SK-N-SH (cell line): Measurements from ENCODE around the gene CYTH4. TPM values are rescaled to one million over a fixed set of nuclear protein-coding genes. Genes with fewer than 3 reads are reported as not detected.

Experiments used
- CTCF ChIA-PET: fragments of 300-600, 350-600 bp; formaldehyde crosslinking; extraction: SDS; loops from one replicate; lab custom pipeline; 2021; lab: Yijun Ruan, JAX
- POLR2A ChIA-PET: fragments of 350-600 bp; sonication (Branson Sonifier 250); formaldehyde crosslinking; extraction: SDS; loops from one replicate; lab custom pipeline; 2020; ENCODE audit warnings: antibody characterized with exemption, inconsistent platforms; lab: Yijun Ruan, JAX
- DNase-seq: peaks from one replicate; pipeline ENCODE4 v3.0.0; 2012
- H2AFZ ChIP-seq: fragments of 200-600 bp; sonication (generic); 2 replicates; pipeline ENCODE4 v1.8.1; 2016; ENCODE audit warnings: antibody characterized with exemption, mild to moderate bottlenecking, low read depth
- H3F3A ChIP-seq: fragments of 200-600 bp; sonication (generic); replicated peaks from 2 replicates; pipeline ENCODE3; 2016; ENCODE audit warnings: antibody characterized with exemption, mild to moderate bottlenecking; ENCODE audit not compliant: insufficient read depth
- H3K27ac ChIP-seq, 2 experiments: fragments of 200-500 bp in 1 of 2; fragments of 200-600 bp in 1 of 2; sonication (Bioruptor generic) in 1 of 2; sonication (generic), shearing (Covaris generic) in 1 of 2; 2 replicates each; pipeline versions ENCODE4 v1.5.1 to v1.6.1; 2014 to 2016; ENCODE audit warnings: low read depth in 2 of 2, inconsistent platforms in 1 of 2, low read length in 1 of 2, mild to moderate bottlenecking in 1 of 2, mixed read lengths in 1 of 2
- H3K27me3 ChIP-seq: fragments of 200-600 bp; sonication (generic), shearing (Covaris generic); 2 replicates; pipeline ENCODE4 v1.6.1; 2016; ENCODE audit warnings: mixed run types; ENCODE audit not compliant: insufficient read depth
- H3K36me3 ChIP-seq, 2 experiments: fragments of 200-500 bp in 1 of 2; fragments of 200-600 bp in 1 of 2; sonication (Bioruptor generic) in 1 of 2; sonication (generic) in 1 of 2; replicated peaks in 1 of 2; 2 replicates each; pipeline versions ENCODE3 to v1.5.1; 2014 to 2016; ENCODE audit warnings: low read length in 1 of 2, mild to moderate bottlenecking in 1 of 2; ENCODE audit not compliant: insufficient read depth in 2 of 2, control insufficient read depth in 1 of 2
- H3K4me1 ChIP-seq, 2 experiments: fragments of 200-500 bp in 1 of 2; fragments of 200-600 bp in 1 of 2; sonication (Bioruptor generic) in 1 of 2; sonication (generic), shearing (Covaris generic) in 1 of 2; 2 replicates each; pipeline versions ENCODE4 v1.5.1 to v1.6.1; 2014 to 2016; ENCODE audit warnings: low read depth in 1 of 2, low read length in 1 of 2, mixed run types in 1 of 2; ENCODE audit not compliant: insufficient read depth in 2 of 2, control insufficient read depth in 1 of 2
- H3K4me2 ChIP-seq: fragments of 200-600 bp; sonication (generic), shearing (Covaris generic); 2 replicates; pipeline ENCODE4 v1.6.1; 2017; ENCODE audit warnings: mixed run types
- H3K4me3 ChIP-seq, 2 experiments: fragments of 200-500 bp in 1 of 2; fragments of 200-600 bp in 1 of 2; sonication (Bioruptor generic) in 1 of 2; sonication (generic), shearing (Covaris generic) in 1 of 2; 2 replicates each; pipeline versions ENCODE4 v1.5.1 to v1.8.1; 2014 to 2016; ENCODE audit warnings: low read depth in 2 of 2, inconsistent platforms in 1 of 2, low read length in 1 of 2, mild to moderate bottlenecking in 1 of 2, mixed read lengths in 1 of 2, moderate library complexity in 1 of 2
- H3K79me2 ChIP-seq: fragments of 200-600 bp; sonication (generic); 2 replicates; pipeline ENCODE4 v1.8.1; 2017; ENCODE audit warnings: mild to moderate bottlenecking; ENCODE audit not compliant: insufficient read depth
- H3K9ac ChIP-seq: fragments of 200-600 bp; sonication (generic); 2 replicates; pipeline ENCODE4 v1.6.1; 2017; ENCODE audit warnings: mixed run types
- H3K9me2 ChIP-seq: fragments of 200-600 bp; sonication (generic); 2 replicates; pipeline ENCODE4 v1.6.1; 2017; ENCODE audit warnings: mixed run types
- H3K9me3 ChIP-seq: fragments of 200-600 bp; sonication (generic); 2 replicates; pipeline ENCODE4 v1.6.1; 2017; ENCODE audit warnings: mixed run types, mild to moderate bottlenecking, moderate library complexity
- H4K20me1 ChIP-seq: fragments of 200-600 bp; sonication (generic); 2 replicates; pipeline ENCODE4 v1.6.1; 2017; ENCODE audit warnings: mild to moderate bottlenecking, mixed run types; ENCODE audit not compliant: insufficient read depth
- CHD2 ChIP-seq: fragments of 150-350 bp; IDR thresholded peaks from 2 replicates; pipeline ENCODE4 v1.6.1; 2018; ENCODE audit warnings: low read length; ENCODE audit not compliant: partially characterized antibody
- ELF1 ChIP-seq: IDR thresholded peaks from 2 replicates; pipeline ENCODE4 v1.4.0; 2012
- EZH2phosphoT487 ChIP-seq: fragments of 200-600 bp; sonication (generic); IDR thresholded peaks from 2 replicates; pipeline ENCODE4 v1.6.1; 2017; ENCODE audit warnings: low read depth, mixed run types, mild to moderate bottlenecking, antibody characterized with exemption, moderate library complexity, borderline replicate concordance
- FOXJ3 ChIP-seq: sonication (generic); formaldehyde crosslinking; IDR thresholded peaks from 2 replicates; pipeline ENCODE4 v1.5.1; 2020; ENCODE audit warnings: mild to moderate bottlenecking, missing genetic modification reagents
- FOXM1 ChIP-seq: IDR thresholded peaks from 2 replicates; pipeline ENCODE4 v1.4.0; 2012; ENCODE audit warnings: low read depth, mild to moderate bottlenecking
- JUND ChIP-seq: IDR thresholded peaks from 2 replicates; pipeline ENCODE4 v1.4.0; 2012
- MEF2A ChIP-seq: IDR thresholded peaks from 2 replicates; pipeline ENCODE4 v1.4.0; 2012; ENCODE audit warnings: low read depth, borderline replicate concordance
- MXI1 ChIP-seq: IDR thresholded peaks from 2 replicates; pipeline ENCODE4 v1.6.1; 2012; ENCODE audit warnings: mild to moderate bottlenecking, low read depth, low read length, improper control_type of control experiment
- NFIC ChIP-seq: IDR thresholded peaks from 2 replicates; pipeline ENCODE4 v1.4.0; 2012; ENCODE audit warnings: borderline replicate concordance
- POLR2AphosphoS5 ChIP-seq: IDR thresholded peaks from 2 replicates; pipeline ENCODE4 v1.6.1; 2012; ENCODE audit warnings: low read depth, low read length
- RAD21 ChIP-seq: IDR thresholded peaks from 2 replicates; pipeline ENCODE4 v1.6.1; 2012; ENCODE audit warnings: mild to moderate bottlenecking, low read length
- RFX5 ChIP-seq: IDR thresholded peaks from 2 replicates; pipeline ENCODE4 v1.6.1; 2012; ENCODE audit warnings: mild to moderate bottlenecking, improper control_type of control experiment, low read length
- RXRA ChIP-seq: IDR thresholded peaks from 2 replicates; pipeline ENCODE4 v1.4.0; 2012; ENCODE audit warnings: low read depth, mild to moderate bottlenecking, borderline replicate concordance
- SIN3A ChIP-seq: IDR thresholded peaks from 2 replicates; pipeline ENCODE4 v1.6.1; 2012; ENCODE audit warnings: low read depth, mild to moderate bottlenecking, low read length, moderate library complexity, borderline replicate concordance
- TAF1 ChIP-seq: IDR thresholded peaks from 2 replicates; pipeline ENCODE4 v1.6.1; 2012; ENCODE audit warnings: low read depth, mild to moderate bottlenecking, low read length, moderate library complexity, borderline replicate concordance
- TCF12 ChIP-seq: IDR thresholded peaks from 2 replicates; pipeline ENCODE4 v1.4.0; 2012
- WGBS: methylation state at CpG from one replicate; pipeline ENCODE4 v1.1.6; 2017; ENCODE audit warnings: low lambda C conversion rate; 5-methylcytosine and 5-hydroxymethylcytosine counted together
- polyA plus RNA-seq, 3 experiments: library from polyadenylated mRNA; depleted of rRNA; stranded (reverse); fragments of >200 nt; gene quantifications; 2 replicates each; pipeline ENCODE4 v1.2.3, GENCODE V29; 2012
- TF ChIP-seq, protein P1 (sequence below): fragments of 200-600 bp; sonication (generic); IDR thresholded peaks from 2 replicates; pipeline ENCODE4 v1.6.1; 2017; ENCODE audit warnings: antibody characterized with exemption, mild to moderate bottlenecking, moderate library complexity
- TF ChIP-seq, protein P2 (sequence below): fragments of 150-350 bp; IDR thresholded peaks from 2 replicates; pipeline ENCODE4 v1.6.1; 2017; ENCODE audit warnings: antibody characterized with exemption, low read length, low read depth, borderline replicate concordance

CYTH4 gene
- polyA plus RNA-seq, 1 of the 3 experiments (the other 2 are of a cell fraction): 0.07 TPM

- Histone ChIP-seq H3K4me2 (no peak overlapping the region), H3K27ac (no peak overlapping the region), H3F3A (peaks cover 7% of the 10 kb centered on the region), H3K27me3 (no peaks in the 10 kb centered on the region), H3K9me3 (no peaks in the 10 kb centered on the region), H4K20me1 (no peaks in the 10 kb centered on the region), H3K79me2 (no peaks in the 10 kb centered on the region), H2AFZ (no peak overlapping the region), H3K9ac (no peak overlapping the region), H3K9me2 (no peaks in the 10 kb centered on the region), H3K36me3 (no peaks in the 10 kb centered on the region), H3K4me1 (no peaks in the 10 kb centered on the region), H3K4me3 (no peak overlapping the region)
- WGBS: 92% methylated on average over 7 of the region's 10 CpGs
- ChIA-PET POLR2A (no interaction called here), CTCF (interaction anchor here (1.2 to 17.3 kb wide), 4 partner anchors 52 to 136 kb away, joined by 3 to 287 read pairs (median 104); partner anchors contain the start of gene ELFN2)
- TF ChIP-seq TAF1 (no peak), FOXM1 (no peak), MXI1 (no peak), TCF12 (no peak), NFIC (no peak)
- DNase-seq: no peak
These were observed 37.2 kb downstream of the CYTH4 start for GRCh38 chr22:37319469-37319868.

DNA sequence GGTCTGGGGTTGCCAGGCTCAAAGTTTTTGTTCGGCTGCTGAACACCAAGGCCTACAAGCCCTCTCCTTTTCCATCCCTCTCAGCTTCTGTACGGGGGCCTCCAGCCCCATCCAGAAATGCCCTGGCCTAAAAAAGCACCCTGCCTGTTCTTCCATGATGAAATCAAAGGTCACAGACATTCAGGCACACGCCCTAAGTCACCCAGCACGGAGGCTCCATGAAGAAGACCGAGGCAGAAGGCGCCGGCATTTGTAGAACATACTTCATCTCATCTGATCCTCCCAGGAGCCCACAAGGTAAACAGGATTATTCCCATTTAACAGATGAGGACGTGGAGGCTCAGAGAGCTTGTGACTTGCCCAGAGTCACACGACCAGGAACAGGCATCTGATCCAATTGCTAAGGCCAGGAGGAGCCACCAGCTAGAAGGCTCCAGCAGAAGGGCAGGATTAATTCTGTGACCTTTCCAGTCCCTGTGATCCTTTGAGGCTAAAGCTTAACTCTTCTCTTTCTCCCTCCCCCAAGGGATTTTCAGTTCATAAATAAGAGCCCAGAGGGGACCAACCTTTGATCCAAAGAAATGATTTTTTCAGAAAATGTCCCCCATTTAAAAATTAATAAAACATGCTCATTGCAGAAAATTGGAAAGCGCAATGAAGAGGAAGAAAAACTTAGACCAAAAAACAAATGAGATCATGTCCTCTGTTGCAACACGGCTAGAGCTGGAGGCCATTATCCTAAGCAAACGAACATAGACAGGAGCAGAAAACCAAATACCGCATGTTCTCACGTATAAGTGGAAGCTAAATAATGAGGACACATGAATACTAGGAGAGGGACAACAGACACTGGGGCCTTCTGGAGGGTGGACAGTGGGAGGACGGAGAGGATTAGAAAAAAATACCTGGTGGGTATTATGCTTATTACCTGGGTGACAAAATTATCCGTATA, 38.7 kb downstream of the CYTH4 start:
- Histone ChIP-seq H3K4me2 (no peak overlapping the region), H3K36me3 (no peaks in the 10 kb centered on the region), H3F3A (peaks cover 8% of the 10 kb centered on the region), H3K9ac (no peak overlapping the region), H2AFZ (no peak overlapping the region), H3K79me2 (no peaks in the 10 kb centered on the region), H3K9me2 (no peaks in the 10 kb centered on the region), H3K27ac (no peak overlapping the region), H4K20me1 (no peaks in the 10 kb centered on the region), H3K4me1 (no peaks in the 10 kb centered on the region), H3K27me3 (no peaks in the 10 kb centered on the region), H3K4me3 (no peak overlapping the region), H3K9me3 (no peaks in the 10 kb centered on the region)
- ChIA-PET CTCF (interaction anchor here (1.2 to 17.3 kb wide), 8 partner anchors 53 to 217 kb away, joined by 3 to 287 read pairs (median 3); partner anchors contain the start of gene ELFN2), POLR2A (no interaction called here)
- no peak for DNase-seq
- WGBS: 86% methylated on average over 15 of the region's 16 CpGs
- TF ChIP-seq TCF12: no peak

- no peak overlapping the region for H2AFZ ChIP-seq
- H3K4me2 ChIP-seq: peak overlapping the region; percentile 25; the same call in 1 of the 2 replicates
- no peaks in the 10 kb centered on the region for H3K9me3 ChIP-seq
- H3K27me3 ChIP-seq: no peaks in the 10 kb centered on the region
- 38% methylated on average over 12 of the region's 51 CpGs for WGBS
- POLR2A ChIA-PET: no interaction called here
- H3K9ac ChIP-seq: no peak overlapping the region
- H3K36me3 ChIP-seq: no peaks in the 10 kb centered on the region
- no peaks in the 10 kb centered on the region for H4K20me1 ChIP-seq
- DNase-seq: peak; percentile 72
- H3K4me3 ChIP-seq: no peak overlapping the region
- H3K4me1 ChIP-seq: peaks cover 0 to 11% of the 10 kb centered on the region in 2 experiments; a peak in 2 of 4 replicates
- H3K27ac ChIP-seq: no peak overlapping the region
- CTCF ChIA-PET: interaction anchor here (0.6 to 17.3 kb wide), 11 partner anchors 10 to 214 kb away, joined by 3 to 287 read pairs (median 4); partner anchors contain the start of gene ELFN2
- H3K9me2 ChIP-seq: no peaks in the 10 kb centered on the region
- peaks cover 27% of the 10 kb centered on the region for H3F3A ChIP-seq
- H3K79me2 ChIP-seq: no peaks in the 10 kb centered on the region
- TF ChIP-seq, protein P1, sequence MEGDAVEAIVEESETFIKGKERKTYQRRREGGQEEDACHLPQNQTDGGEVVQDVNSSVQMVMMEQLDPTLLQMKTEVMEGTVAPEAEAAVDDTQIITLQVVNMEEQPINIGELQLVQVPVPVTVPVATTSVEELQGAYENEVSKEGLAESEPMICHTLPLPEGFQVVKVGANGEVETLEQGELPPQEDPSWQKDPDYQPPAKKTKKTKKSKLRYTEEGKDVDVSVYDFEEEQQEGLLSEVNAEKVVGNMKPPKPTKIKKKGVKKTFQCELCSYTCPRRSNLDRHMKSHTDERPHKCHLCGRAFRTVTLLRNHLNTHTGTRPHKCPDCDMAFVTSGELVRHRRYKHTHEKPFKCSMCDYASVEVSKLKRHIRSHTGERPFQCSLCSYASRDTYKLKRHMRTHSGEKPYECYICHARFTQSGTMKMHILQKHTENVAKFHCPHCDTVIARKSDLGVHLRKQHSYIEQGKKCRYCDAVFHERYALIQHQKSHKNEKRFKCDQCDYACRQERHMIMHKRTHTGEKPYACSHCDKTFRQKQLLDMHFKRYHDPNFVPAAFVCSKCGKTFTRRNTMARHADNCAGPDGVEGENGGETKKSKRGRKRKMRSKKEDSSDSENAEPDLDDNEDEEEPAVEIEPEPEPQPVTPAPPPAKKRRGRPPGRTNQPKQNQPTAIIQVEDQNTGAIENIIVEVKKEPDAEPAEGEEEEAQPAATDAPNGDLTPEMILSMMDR: no peak
- TF ChIP-seq JUND: no peak
- TF ChIP-seq, protein P2, sequence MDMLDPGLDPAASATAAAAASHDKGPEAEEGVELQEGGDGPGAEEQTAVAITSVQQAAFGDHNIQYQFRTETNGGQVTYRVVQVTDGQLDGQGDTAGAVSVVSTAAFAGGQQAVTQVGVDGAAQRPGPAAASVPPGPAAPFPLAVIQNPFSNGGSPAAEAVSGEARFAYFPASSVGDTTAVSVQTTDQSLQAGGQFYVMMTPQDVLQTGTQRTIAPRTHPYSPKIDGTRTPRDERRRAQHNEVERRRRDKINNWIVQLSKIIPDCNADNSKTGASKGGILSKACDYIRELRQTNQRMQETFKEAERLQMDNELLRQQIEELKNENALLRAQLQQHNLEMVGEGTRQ: no peak
- no peak for TF ChIP-seq ELF1
- no peak for TF ChIP-seq RFX5
- no peak for TF ChIP-seq RAD21
- TF ChIP-seq EZH2phosphoT487: no peak
- TF ChIP-seq MEF2A: no peak
- TF ChIP-seq FOXJ3 (CRISPR knock-in tag): no peak
- TF ChIP-seq POLR2AphosphoS5: no peak
- TF ChIP-seq SIN3A: no peak
- TF ChIP-seq CHD2: no peak
- TF ChIP-seq MXI1: no peak
- no peak for TF ChIP-seq RXRA
- TF ChIP-seq NFIC: no peak
These were observed 42.2 kb downstream of the CYTH4 start for GRCh38 chr22:37324340-37325038.
